Activated T-cell treated with anti-CD3 and anti-CD28 coated beads, Interleukin-2, amount 50 U/mL, for 4 hours (primary cell): ENCODE data around the gene RUNDC3A. TPM values are rescaled to one million over a fixed set of nuclear protein-coding genes. Genes with fewer than 3 reads are reported as not detected.

ENCODE experiments used
- ATAC-seq, 2 donors: fragments of 200-7000 bp; cut with Tn5 transposase; one replicate each; pipeline ENCODE4 v1.10.0; 2021
- DNase-seq: peaks from one replicate; pipeline ENCODE4 v3.0.0-alpha.2; 2020
- H3K27me3 Mint-ChIP-seq: one replicate; pipeline ENCODE4 v1.8.0; 2021; ENCODE audit warnings: low read depth, mixed read lengths
- H3K36me3 Mint-ChIP-seq: one replicate; pipeline ENCODE4 v1.8.0; 2022; ENCODE audit warnings: mixed read lengths; ENCODE audit not compliant: insufficient read depth
- H3K4me1 Mint-ChIP-seq: one replicate; pipeline ENCODE4 v1.8.0; 2021; ENCODE audit warnings: low read depth, mixed read lengths
- H3K4me3 Mint-ChIP-seq: one replicate; pipeline ENCODE4 v1.8.0; 2021; ENCODE audit warnings: mild to moderate bottlenecking, moderate library complexity, mixed read lengths
- H3K9me3 Mint-ChIP-seq: one replicate; pipeline ENCODE4 v1.8.0; 2021; ENCODE audit warnings: mixed read lengths
- total RNA-seq, 3 donors: library from RNA; stranded (reverse); gene quantifications; one replicate each; pipeline ENCODE4 v1.2.1, GENCODE V29; 2021

Gene RUNDC3A
- total RNA-seq, 3 donors from 2014 or later, result 0.18 to 0.26 TPM; not detected in 1

DNA sequence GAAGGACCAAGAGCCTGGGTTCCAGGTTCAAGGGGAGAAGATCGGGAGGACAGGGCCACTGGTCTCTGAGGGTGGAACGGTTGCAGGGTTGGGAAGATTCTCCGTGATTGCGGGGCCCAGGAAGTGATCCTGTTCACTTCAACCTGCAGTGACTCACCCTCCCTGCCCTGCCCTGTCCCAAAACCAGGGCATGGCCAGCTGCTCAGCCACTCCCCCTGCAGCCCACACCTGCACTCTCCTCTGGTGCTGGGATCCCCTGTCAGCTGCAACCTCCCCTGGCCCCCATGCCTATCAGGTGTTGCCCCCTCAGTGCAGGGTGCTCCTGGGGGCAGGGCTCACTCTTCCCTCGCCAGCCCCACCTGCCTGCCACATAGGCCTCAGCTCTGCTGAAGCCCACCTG lies 1.1 kb downstream of the RUNDC3A start:
- no peaks in the 10 kb centered on the region for H3K36me3 Mint-ChIP-seq
- ATAC-seq, result no peak
- DNase-seq, result no peak
- no peaks in the 10 kb centered on the region for H3K9me3 Mint-ChIP-seq
- peaks cover 37% of the 10 kb centered on the region for H3K27me3 Mint-ChIP-seq
- H3K4me1 Mint-ChIP-seq, result peaks cover 15% of the 10 kb centered on the region
- peak overlapping the region; percentile 56 for H3K4me3 Mint-ChIP-seq

DNA sequence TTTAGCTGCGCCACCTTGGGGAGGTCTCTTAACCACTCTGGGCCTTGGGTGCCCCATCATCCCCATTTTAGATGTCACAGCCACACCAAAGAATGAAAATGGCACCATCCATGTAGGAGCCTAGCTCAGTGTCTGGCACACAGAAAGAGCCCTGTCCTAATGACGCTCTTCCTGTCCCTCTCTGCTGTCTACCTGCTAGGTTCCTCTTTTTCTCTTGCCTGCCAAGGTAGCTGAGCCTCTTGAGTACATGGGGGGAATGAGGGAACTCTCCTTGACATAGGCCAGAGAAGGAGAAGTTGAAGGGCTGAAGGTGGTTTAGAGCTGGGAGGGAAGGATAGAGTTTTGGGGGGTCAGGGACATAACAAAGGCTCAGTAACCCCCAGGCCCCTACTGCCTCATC lies 1.8 kb downstream of the RUNDC3A start:
- Mint-ChIP-seq H3K9me3 (no peaks in the 10 kb centered on the region), H3K4me3 (no peak overlapping the region), H3K4me1 (peaks cover 15% of the 10 kb centered on the region), H3K36me3 (no peaks in the 10 kb centered on the region), H3K27me3 (peaks cover 37% of the 10 kb centered on the region)
- ATAC-seq (no peak), DNase-seq (no peak)

DNA sequence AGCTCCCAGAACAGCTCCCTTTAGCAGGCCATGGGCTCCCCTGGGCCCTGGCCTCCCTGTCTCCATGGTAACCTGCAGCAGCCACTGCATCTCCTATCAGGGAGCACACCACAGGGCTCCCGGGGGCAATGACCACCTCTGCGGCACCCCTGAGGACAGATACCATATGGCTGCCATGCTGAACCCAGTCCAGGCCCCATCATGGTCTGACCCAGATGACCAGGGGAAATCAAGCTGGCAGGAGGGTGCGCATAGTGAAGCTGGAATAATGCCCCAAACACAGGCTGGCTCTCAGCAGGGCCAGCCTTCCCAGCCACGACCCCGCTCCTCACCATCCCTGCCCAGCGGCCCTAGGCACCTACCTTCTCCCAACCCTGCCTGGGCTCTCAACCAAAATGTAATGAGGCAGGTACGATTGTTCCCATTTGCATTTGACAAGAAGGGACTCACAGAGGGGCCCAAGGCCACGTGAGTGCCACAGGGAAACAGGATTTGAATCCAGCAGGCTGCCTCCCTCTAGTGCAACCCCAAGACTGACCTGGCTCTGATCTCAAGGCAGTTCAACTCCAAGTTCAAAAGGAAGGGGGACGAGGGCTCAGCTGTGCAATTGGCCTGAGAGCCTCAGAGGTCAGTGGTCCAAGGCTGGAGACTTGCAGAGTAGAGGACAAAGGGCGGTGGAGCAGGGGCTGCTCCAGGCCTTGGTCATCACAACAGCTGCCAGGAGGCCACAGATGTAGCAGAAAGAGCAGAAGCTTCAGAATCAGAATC lies 2.4 kb downstream of the RUNDC3A start:
- ATAC-seq (no peak), DNase-seq (no peak)
- Mint-ChIP-seq H3K27me3 (peaks cover 42% of the 10 kb centered on the region), H3K4me3 (no peak overlapping the region), H3K4me1 (peaks cover 19% of the 10 kb centered on the region), H3K36me3 (no peaks in the 10 kb centered on the region), H3K9me3 (no peaks in the 10 kb centered on the region)

DNA sequence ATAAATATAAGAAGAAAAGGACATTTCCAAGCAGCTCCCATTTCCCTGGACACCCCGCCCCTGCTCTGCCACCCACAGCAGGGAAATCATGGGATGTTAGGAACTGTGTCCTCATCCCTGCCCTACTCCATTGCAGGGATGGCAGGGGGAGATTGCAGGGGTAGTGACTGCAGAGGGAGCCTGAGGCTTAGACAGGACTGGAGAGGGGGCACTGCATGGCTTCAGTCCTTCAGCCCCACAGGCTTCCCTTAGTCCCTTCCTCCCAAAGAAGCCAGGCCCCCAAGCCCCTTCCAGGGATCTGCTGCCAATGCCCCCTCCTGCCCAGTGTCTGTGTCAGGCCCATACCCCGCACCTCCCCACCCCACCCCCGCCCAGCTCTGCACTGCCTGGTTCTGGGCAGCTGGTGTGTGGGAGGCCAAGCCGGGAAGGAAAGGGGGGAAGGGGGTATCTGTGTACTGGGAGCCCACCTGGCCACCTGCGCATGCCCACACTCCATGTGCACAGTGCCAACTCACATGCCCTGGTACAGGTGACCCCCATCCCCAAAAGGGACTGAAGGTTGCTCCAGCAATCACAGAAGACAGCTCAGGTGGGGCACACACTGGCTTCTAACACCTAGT lies 3.3 kb downstream of the RUNDC3A start:
- H3K4me1 Mint-ChIP-seq, result peaks cover 25% of the 10 kb centered on the region
- no peaks in the 10 kb centered on the region for H3K9me3 Mint-ChIP-seq
- H3K36me3 Mint-ChIP-seq, result no peaks in the 10 kb centered on the region
- peaks cover 43% of the 10 kb centered on the region for H3K27me3 Mint-ChIP-seq
- H3K4me3 Mint-ChIP-seq, result no peak overlapping the region
- DNase-seq (no peak), ATAC-seq (no peak)

DNA sequence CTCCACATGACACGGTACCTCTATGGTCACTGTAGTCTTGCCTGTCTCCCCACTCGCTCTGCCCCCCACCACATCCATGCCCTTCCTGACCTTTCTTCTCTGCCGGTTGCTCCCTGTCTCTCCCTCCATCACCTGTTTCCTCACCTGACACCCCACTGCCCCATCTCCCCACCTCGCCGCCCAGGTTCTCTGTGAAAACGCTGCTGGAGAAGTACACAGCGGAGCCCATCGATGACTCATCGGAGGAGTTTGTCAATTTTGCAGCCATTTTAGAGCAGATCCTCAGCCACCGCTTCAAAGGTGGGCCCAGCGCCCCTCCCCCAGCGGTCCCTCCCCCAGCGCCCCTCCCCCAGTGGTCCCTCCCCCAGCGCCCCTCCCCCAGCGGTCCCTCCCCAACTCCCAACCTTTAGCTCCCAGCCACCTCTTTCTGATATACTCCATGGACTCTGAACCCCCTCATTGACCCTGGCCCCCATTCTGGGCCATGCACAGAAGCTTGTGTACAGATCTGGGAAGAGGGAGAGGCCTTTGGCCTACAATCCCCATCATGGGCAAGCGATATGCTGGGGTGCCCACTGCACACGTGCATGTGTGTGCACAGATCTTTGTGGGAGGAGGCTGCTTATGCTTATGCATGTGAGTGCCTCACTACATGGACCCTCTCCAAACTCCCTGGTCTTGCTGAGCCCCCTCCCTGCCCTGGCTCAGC lies 4.1 kb downstream of the RUNDC3A start:
- peaks cover 21% of the 10 kb centered on the region for H3K4me1 Mint-ChIP-seq

DNA sequence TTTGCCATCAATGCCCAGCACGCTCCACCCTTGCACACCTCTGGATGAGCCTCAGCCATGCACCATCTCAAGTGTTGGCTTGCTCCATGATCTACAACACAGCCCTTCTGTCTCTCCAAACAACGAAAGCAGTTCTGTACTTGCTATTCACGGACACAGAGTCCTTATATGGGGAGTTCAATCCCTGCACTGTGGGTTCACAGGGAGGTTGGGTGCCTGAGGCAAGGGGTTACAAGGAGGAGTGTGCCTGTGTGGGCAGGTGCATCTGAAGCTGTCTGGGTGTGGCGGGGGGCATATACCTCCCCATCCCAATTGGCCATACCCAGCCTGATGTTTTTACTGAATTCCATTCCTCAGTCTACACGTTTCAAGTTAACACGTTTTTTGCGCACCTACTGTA lies 5.6 kb downstream of the RUNDC3A start:
- H3K4me3 Mint-ChIP-seq, result peak overlapping the region; percentile 58
- peaks cover 44% of the 10 kb centered on the region for H3K27me3 Mint-ChIP-seq
- H3K9me3 Mint-ChIP-seq, result no peaks in the 10 kb centered on the region
- no peak for DNase-seq
- H3K4me1 Mint-ChIP-seq, result peaks cover 18% of the 10 kb centered on the region
- no peaks in the 10 kb centered on the region for H3K36me3 Mint-ChIP-seq
- ATAC-seq, result no peak

More for the DNA sequence above, 4.1 kb downstream of the RUNDC3A start:
- ATAC-seq, result no peak
- H3K9me3 Mint-ChIP-seq, result no peaks in the 10 kb centered on the region
- peaks cover 44% of the 10 kb centered on the region for H3K27me3 Mint-ChIP-seq
- no peaks in the 10 kb centered on the region for H3K36me3 Mint-ChIP-seq
- H3K4me3 Mint-ChIP-seq, result no peak overlapping the region
- no peak for DNase-seq

DNA sequence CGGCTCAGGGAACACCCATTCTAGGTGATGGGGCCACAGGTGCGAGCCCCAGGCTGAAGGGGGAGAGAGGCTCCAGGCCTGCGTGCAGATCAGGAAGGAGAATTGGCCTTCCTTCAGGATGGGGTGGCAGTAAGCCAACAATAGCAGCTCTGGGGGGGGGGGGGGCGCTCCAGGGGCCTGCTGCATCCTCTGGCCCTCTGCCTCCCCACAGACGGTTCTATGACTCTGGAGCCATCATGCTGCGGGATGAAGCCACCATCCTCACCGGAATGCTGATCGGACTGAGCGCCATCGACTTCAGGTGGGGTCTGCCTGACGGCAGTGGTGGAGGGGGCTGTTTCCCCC lies 6.1 kb downstream of the RUNDC3A start:
- Mint-ChIP-seq H3K4me1 (peaks cover 15% of the 10 kb centered on the region), H3K36me3 (peaks cover 2% of the 10 kb centered on the region), H3K9me3 (no peaks in the 10 kb centered on the region), H3K27me3 (peaks cover 44% of the 10 kb centered on the region), H3K4me3 (peak overlapping the region; percentile 58)
- DNase-seq (no peak), ATAC-seq (no peak)

DNA sequence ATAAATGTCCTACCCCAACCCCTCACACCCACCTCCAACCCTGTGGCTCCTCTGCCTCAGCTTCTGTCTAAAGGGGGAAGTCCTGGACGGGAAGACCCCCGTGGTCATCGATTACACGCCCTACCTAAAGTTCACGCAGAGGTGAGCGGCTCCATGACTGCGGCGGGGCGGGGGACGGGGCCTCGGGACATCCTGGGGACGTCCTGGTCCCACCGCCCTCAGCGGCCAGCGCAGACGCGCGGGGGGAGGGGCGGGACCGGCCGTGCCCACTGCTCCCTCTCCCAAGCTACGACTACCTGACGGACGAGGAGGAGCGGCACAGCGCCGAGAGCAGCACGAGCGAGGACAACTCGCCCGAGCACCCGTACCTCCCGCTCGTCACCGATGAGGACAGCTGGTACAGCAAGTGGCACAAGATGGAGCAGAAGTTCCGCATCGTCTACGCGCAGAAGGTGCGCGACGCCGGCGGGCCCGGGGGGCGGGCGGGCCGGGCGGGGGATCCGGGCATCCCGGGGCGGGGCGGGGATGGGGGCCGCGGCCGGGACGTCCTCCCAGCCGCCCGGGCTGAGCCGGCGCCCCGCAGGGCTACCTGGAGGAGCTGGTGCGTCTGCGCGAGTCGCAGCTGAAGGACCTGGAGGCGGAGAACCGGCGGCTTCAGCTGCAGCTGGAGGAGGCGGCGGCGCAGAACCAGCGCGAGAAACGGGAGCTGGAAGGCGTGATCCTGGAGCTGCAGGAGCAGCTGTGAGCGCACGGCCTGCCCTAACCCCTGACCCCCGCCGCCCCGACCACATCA lies 6.7 kb downstream of the RUNDC3A start:
- peaks cover 12% of the 10 kb centered on the region for H3K4me1 Mint-ChIP-seq
- H3K4me3 Mint-ChIP-seq, result peak overlapping the region; percentile 69
- peaks cover 38% of the 10 kb centered on the region for H3K27me3 Mint-ChIP-seq
- H3K36me3 Mint-ChIP-seq, result peaks cover 5% of the 10 kb centered on the region
- H3K9me3 Mint-ChIP-seq, result no peaks in the 10 kb centered on the region
- ATAC-seq (peak; percentile 81 to 83), DNase-seq (no peak)

DNA sequence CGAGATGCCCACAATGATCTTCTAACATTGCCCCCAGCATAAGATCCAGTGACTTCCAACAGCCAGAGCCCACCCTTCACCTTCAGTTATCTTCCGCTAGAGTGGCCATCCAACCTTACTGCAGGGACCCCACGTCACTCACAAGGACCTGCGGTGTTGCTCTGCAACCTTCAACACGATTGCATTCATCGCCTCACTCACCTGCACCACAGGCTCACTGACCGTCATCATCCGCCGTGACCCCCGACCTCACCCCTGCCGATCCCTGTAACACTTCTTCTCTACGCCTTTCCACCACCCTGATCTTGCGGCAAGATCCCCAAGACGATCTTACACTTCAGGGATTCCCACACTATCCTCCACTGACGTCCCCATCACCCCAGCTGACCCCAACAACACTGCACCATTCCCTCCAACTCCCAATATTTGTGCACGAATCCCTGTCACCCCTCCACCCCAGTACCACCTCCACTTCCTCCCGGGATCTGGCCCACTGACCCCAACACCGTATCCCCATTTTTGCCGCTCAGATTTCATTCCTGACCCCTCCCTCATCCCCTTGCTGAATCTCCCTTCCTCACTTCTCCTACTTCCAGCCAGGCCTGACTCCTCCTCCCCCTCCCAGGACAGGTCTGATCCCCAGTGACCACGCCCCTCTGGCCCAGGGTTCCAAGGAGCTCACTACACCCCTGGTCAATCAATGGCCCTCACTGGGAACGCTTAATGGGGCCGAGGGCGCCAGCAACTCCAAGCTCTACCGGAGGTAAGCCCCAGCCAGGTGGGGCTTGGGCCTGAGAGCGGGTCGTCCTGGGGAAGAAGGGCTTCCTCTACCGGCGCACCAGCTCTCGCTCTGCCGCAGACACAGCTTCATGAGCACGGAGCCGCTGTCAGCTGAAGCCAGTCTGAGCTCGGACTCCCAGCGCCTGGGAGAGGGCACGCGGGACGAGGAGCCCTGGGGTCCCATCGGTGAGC lies 7.6 kb downstream of the RUNDC3A start:
- peaks cover 37% of the 10 kb centered on the region for H3K27me3 Mint-ChIP-seq
- peaks cover 6% of the 10 kb centered on the region for H3K36me3 Mint-ChIP-seq
- peak overlapping the region; percentile 69 for H3K4me3 Mint-ChIP-seq
- ATAC-seq (no peak), DNase-seq (no peak)
- no peaks in the 10 kb centered on the region for H3K9me3 Mint-ChIP-seq
- H3K4me1 Mint-ChIP-seq, result peaks cover 12% of the 10 kb centered on the region

DNA sequence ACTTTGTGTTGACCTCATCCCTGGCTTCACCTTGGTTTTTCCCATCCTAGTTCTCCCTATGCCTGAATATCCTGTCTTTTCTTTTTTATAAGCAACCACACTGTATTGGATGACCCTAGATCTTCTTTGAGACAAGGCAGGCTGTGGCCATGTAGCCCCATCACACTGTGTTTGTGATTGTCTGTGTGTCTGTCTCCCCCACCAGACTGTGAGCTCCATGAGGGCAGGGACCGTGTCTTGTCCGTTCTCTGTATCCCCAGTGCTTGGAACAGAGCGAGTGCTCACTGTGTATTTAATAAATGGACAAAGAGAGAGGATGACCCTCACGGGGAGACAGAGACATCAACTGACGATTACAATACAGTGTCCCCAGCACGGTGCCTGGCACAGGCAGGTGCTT lies 9.1 kb downstream of the RUNDC3A start:
- peaks cover 33% of the 10 kb centered on the region for H3K27me3 Mint-ChIP-seq
- peaks cover 9% of the 10 kb centered on the region for H3K36me3 Mint-ChIP-seq
- H3K9me3 Mint-ChIP-seq, result no peaks in the 10 kb centered on the region
- ATAC-seq (no peak), DNase-seq (no peak)
- no peak overlapping the region for H3K4me3 Mint-ChIP-seq
- peaks cover 13% of the 10 kb centered on the region for H3K4me1 Mint-ChIP-seq

DNA sequence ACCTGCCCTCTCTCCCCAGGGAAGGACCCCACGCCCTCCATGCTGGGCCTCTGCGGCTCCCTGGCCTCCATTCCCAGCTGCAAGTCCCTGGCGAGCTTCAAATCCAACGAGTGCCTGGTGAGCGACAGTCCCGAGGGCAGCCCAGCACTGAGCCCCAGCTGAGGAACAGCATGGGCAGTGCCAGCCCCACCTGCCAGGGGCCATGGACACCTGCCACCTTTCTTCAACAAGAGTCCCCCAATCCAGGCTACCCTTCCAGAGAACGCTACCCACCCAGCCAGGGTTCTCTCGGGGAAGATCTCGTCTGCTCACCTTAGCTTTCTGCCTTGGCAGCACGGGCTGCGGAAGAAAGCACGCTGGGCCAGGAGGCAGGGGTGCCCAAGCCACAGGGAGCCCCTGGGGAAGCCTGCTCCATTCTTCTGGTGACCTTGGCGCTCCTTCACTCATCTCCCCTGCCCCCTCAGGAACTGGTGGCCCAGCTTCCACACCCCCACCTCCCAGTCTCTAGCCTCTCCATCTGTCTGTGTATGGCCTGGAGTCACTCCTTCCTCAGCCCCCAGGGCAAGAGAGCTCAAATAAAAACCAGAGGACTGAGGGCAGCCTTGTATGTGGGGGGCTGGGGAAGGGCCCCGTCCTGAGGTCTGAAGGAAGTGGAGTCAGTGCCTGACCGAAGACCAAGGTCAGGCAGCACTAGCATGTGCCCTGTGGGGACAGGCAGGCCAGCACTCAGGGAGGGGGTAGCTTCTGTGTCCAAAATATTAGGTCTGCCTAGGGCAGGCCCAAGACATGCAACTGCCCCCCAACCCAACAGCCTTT lies 9.9 kb downstream of the RUNDC3A start:
- Mint-ChIP-seq H3K27me3 (peaks cover 33% of the 10 kb centered on the region), H3K36me3 (peaks cover 9% of the 10 kb centered on the region), H3K4me1 (peaks cover 18% of the 10 kb centered on the region), H3K9me3 (no peaks in the 10 kb centered on the region), H3K4me3 (no peak overlapping the region)
- DNase-seq (no peak), ATAC-seq (no peak)

DNA sequence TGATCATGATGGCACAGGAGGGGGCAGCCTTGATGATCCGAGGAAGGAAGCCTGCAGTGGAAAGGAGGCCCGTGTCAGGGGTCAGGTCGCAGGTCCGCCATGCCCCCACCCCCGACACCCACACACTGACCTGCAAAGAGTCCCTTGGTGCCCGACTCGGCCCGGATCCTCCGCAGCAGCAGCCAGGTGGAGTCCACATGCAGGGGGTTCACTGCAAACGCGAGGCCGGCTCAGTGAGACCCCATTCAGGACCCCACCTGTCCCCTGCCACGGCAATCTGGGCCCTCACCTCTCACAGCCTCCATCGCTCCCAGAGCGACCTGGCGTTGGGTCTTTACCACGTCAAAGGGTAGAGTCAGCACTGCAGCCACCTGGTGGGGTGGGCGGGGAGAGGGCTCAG lies 11.7 kb downstream of the RUNDC3A start:
- Mint-ChIP-seq H3K4me3 (no peak overlapping the region), H3K9me3 (no peaks in the 10 kb centered on the region), H3K36me3 (peaks cover 9% of the 10 kb centered on the region), H3K27me3 (peaks cover 24% of the 10 kb centered on the region), H3K4me1 (peaks cover 24% of the 10 kb centered on the region)
- DNase-seq (no peak), ATAC-seq (no peak)
